GM21381 (cell line): Measurements from ENCODE around the gene GJB1.
A peak's percentile ranks its signal among the peaks of the same experiment; 100 is the strongest.
"Not testable (repeated sequence)": the region's sequence is repeated elsewhere in the genome, so short reads cannot be mapped to it uniquely, and the experiment has no call there.

ENCODE experiments used
- ATAC-seq: cut with Tn5 transposase; IDR thresholded peaks from one replicate; pipeline ENCODE4 v1.9.1; 2021; ENCODE audit warnings: mild to moderate bottlenecking, moderate library complexity; ENCODE audit not compliant: unreplicated experiment

The GJB1 gene

DNA sequence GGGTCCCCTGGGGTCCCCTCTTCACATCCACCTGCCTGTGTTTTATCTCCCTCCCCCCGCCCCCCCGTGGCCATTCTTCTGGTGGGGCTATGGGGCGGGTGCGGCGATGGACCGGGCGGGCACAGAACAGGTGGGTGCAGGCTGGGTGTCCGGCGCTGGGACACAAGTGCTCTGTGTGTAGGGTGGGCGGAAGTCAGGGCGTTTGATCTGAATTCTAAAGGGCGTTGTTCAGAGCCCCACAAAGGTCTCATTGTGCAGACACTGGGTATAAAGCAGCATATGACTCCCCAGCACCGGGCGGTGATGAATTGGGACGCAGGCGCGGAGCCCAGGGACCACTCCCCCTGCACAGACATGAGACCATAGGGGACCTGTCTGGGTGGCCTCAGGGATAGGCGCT, at the start of gene GJB1:
Gene GJB1 (plus strand): TSS at position 296 of the 400 bp plus-strand sequence. CDS start 484 bp downstream, outside the sequence.
- no peak for ATAC-seq

- ATAC-seq = no peak
These were observed 49.6 kb upstream of the GJB1 start for GRCh38 chrX:71173440-71173839.

GRCh38 chrX:71174795-71175194, 48.2 kb upstream of the GJB1 start:
- no peak for ATAC-seq

DNA sequence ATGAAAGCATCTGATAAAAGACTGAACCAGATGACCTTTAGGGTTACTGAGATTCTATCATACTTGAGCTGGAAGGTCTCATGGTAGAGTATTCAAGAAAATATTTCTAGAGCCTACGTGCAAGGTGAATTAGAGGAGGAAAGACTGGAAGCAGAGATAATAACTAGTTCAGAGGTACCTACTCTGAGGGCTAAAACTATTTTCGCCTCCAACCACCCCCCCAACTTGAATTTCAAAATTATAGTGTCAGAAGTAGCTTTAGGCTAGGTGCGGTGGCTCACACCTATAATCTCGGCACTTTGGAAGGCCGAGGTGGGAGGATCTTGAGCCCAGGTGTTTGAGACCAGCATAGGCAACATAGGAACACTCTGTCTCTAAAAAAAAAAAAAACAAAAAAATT, 47.5 kb upstream of the GJB1 start:
- no peak for ATAC-seq

DNA sequence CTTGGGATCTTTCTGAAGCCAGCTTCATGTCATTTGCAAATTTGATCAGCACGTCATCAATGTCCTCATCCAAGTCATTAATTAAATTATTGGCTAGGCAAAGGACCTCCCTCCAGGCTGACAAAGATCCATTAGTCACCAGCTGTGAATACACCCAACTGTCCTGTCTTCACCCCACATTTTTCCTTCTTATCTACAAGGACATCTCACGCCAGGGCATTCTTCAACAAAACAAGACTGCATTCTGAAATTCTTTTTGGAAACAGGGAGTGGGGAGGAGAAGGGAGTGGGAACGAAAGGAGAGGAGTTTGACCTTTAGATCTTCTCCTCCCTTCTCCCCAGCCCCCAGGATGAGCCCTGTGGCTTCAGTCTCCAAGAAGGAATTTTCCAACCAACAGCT, 45.7 kb upstream of the GJB1 start:
- ATAC-seq = no peak

DNA sequence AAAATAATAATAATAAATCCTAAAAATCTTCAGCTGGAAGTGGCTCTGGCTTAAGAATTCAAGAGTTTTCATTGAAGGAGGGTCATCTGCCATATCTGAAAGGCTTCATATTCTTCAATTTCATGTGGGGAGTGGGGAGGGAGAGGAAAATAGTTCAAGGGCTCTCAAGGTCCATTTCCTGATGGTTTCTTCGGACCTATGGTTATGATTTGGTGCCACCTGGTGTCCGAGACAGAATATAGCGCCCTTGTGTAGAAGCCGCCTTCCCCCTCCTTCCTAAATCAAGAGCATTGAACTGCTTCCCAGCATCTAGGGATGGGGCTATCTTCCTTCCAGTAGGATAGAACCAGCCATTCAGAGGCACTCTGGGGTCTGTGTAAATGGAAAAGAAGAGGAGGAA, 44.1 kb upstream of the GJB1 start:
- ATAC-seq = no peak

GRCh38 chrX:71180579-71181265, 42.3 kb upstream of the GJB1 start:
- ATAC-seq = not testable (repeated sequence)

DNA sequence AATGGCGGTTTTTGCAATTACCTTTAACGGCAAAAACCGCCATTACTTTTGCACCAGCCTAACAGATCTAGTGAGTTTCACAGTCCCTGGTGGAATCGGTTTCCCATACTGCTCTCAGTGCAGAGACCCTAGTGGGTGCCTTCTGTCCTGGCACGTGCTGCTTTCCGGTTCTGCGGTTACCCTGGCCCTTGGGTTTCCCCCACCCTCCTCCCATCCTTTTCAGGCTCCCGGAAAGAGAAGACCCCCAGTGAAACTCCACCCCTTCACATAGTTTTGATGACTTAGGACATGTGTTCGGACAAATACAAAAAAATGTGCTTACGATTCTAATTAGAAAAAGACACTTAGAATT, 41.5 kb upstream of the GJB1 start:
- peak; percentile 39 for ATAC-seq

GRCh38 chrX:71181910-71182799, 40.9 kb upstream of the GJB1 start:
- peak; percentile 86 for ATAC-seq

- no peak for ATAC-seq
These were observed 40.2 kb upstream of the GJB1 start for GRCh38 chrX:71182871-71183270.

GRCh38 chrX:71183341-71183740, 39.7 kb upstream of the GJB1 start:
- ATAC-seq = no peak

DNA sequence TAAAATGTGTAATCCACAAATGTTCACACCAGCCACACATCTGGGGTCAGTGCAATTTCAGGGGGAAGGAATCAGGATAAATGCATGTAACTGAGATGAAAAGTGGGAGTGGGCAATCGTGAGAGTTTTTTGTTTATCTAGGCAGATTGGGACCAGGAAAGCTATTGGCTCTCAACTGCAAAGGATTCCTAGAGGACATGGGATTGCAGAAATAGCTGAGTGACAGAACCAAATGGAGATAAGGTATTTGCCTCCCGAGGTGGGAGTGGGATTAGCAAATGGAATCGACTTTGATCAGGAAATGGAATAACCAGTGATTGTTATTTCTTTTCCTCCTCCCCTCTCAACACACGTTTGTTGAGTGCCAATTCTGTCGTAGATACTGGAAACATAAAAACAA, 38.9 kb upstream of the GJB1 start:
- ATAC-seq = no peak

DNA sequence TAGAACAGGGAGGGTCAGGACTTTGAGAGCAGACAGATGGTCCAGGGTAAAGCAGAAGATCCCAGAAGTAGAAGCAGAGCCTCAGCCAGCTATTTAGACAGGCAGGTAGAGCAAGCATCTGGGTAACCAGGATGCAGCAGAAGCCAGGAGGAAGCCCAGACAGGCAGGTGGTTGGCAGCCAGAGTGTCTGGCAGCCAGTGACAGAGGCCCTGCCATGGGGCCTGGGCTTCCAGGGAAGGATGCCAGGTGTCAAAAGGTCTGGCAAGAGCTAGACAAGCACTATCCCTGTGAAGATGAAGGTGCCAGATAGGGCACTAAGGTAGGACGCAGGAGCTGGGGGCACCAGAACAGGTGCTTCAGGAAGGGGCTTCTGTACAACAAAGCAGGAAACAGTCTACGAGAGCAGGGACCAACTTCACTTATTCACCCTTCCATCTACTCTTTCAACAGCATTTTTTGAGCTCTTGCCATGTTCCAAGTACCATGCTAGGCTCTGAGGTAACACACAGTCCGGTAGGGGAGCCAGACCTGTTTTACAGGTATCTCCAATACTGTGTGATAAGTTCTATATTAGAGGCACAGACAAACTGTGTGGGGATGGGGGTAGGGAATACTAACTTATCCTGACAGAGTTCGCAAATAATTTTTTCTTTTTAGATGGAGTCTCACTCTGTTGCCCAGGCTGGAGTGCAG, 38.1 kb upstream of the GJB1 start:
- no peak for ATAC-seq

GRCh38 chrX:71191248-71191647, 31.8 kb upstream of the GJB1 start:
- no peak for ATAC-seq

DNA sequence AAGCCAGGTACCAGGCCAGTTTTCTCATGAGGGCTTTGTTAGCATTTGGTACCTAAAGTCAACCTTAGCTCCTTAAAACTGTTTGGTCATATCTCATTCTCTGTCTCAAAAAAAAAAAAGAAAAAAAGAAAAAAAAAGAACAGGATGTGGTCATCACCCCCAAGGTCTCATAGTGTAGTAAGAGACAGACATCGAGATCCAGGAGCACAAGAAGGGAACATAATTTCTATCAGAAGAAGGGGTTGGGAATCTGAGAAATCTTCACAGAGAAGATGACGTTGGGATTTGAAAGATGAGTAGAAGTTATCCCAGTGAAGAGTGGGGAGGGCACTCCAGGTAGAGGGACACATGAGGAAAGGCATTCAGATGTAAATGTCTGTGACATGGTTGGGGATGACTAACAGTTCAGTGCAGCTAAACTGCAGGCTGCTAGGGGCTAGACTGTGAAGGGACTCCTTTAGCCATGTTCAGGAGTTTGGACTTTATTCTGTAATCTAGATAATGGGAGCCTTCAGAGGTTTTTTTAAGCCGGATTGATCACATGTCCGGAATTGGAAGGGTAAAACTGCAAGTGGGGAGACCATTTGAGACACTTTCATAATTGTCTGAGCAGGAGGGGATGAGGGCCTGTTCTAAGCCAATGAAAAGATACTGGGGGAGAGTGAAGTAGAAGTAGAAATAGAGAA, 26.9 kb upstream of the GJB1 start:
- ATAC-seq = peak; percentile 52

DNA sequence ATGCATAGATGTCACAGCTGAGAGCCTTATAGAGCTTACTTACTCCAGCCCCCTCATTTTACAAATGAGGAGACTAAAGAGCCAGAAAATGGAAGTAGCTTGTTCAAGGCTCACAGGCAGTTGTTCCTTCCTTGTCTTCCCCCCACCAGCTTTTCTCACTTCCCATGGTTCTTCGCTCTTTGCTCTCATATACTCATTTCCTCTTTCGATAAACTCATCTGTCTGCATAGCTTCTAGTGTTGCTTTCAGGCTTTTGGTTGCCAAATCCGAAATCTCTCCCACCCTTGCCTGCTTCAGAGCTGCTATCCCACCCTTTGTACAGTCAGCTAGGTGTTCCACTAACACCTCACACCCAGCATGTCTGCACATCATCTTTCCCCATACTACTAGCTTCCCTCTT, 25.0 kb upstream of the GJB1 start:
- ATAC-seq = no peak

GRCh38 chrX:71199252-71200008, 23.6 kb upstream of the GJB1 start:
- ATAC-seq = no peak

DNA sequence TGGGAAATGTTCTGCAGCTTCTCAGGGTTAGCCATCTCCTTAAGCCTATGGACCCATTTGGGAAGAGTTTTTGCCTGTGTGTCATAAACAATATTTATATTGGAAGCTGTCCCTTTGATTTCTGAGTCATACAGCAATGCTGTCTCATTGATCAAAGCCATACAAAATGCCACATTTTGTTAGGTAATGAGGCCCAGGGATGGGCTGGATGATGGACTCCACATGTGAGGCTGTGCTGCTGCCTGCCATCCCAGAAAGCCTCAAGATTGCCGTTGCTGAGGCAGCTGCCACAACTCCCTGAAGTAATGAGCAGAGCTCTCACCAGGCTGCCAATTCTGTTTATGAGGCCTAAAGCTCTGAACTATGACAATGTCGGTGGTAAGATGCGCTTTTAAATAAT, 12.2 kb upstream of the GJB1 start:
- no peak for ATAC-seq

DNA sequence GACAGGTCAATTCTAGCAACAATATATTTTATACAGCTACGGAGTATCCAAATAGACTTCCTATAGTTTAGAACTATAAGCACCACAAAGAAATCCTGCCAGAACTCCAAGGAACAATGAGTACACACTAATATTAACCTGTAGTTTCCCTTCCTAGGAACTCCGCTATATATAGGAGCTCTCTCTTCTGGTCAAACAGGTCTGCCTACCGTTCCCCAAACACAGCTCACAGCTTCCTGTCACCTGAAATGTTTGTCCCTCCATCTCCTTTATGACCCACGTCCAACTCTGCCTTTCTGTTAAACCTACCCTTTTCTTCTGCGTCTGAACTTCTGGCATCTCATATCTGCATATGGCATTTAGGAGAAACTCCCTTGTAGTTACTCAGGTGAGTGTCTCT, 10.5 kb upstream of the GJB1 start:
- no peak for ATAC-seq

- ATAC-seq = no peak
These were observed 8.9 kb upstream of the GJB1 start for GRCh38 chrX:71214152-71214551.
